HG02981 (cell line): ENCODE measurements around the gene SHB.

ENCODE experiments used
- ATAC-seq: cut with Tn5 transposase; IDR thresholded peaks from one replicate; pipeline ENCODE4 v1.9.1; 2021; ENCODE audit warnings: mild to moderate bottlenecking, moderate library complexity; ENCODE audit not compliant: unreplicated experiment

SHB gene

DNA sequence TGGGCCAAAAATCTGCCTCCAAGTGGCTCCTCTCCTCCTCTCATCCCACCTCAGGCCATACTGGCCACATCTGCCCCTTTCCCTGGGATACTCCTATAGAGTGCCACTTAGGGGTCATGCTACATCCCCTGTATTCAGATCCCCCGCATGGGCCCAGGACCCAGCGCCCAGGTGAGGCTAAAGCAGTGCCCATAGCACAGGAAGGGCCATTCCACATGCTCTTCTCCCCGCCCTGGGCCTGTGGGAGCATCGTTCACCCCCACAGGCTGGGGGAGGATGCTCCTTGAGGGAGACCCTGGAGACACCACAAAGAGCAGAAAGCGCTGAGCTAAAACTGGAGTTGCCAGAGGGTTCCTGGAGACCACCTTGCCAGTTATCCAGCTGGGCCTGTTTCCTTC lies 112.6 kb downstream of the SHB start:
- ATAC-seq, result no peak

DNA sequence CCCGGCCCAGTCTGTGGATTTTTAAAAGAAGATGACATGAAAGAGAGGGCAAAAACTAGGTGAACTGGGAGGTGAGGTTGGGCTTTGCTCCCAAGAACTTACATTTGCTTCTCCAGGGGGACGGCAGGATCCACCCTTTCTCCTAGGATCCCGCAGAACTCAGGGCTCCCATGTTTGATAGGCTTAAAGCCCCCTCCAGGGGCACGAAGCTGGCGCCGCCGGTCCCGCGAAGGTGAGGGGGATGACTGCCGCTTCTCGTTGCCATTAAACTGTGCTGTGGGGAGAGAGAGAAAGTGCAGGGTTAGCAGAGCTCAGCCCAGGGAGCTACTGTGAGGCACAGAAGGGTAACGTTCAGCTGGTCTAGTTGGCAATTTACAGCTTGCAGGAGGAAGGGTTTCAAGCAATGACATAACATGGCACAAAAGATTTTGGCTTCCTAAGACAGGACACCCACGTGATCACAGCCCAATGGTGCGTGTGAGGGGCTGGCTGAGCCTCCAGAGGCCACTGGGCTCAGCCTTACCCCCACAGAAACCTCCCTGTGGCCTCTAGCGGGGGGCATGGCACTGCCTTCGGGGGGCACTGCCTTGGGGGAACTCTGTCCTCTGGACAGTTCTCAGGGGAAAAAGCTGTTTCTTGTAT lies 113.1 kb downstream of the SHB start:
- ATAC-seq, result no peak

DNA sequence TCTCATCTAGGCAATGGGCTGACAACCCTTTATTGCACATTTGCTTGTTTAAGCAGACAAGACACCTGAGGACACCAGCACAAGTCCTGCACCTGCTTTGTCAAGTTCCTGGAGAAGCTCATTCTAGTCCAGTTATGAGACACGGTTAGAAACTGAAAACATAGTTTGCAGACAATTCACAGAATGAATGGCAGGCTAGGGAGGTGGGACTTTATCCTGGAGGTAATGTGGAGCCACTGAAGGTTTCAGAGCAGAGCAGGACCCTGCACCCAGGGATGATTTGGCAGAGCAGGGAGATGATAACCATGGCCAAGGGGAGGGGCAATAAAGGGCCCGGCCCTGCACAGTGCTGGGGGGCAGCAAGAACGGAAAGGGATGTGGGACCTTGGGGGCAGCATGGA lies 114.4 kb downstream of the SHB start:
- ATAC-seq, result peak; percentile 37

DNA sequence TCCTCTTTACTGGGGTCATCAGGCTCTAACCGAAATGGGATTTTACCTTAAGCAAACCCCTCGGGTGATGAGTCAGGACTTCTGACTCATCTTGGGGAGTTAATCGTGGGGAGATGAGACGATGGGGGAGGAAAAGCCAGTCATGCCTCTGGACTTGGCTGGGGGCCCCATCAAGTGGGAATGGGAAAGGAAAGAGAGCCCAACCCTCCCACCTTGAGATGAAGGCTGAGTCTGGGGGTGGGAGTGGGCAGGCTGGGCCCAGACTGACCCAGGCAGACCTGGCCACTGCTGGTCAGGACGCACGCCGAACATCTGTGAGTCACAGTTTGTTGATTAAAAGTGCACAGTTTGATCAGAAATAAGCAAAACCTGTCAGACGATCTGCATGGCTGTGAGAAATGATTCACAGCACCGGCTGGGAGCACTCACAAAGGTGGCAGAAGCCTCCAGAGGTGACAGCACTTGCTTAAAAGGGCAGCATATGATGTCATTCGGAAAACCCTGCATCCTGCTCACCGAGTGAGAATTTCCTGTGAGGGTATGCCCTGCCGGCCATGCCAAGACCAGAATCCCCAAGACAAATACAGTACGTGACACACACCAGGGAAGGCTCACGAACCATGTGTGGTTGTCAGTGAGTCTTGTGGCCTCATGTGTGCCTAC lies 115.1 kb downstream of the SHB start:
- ATAC-seq, result peak; percentile 74

DNA sequence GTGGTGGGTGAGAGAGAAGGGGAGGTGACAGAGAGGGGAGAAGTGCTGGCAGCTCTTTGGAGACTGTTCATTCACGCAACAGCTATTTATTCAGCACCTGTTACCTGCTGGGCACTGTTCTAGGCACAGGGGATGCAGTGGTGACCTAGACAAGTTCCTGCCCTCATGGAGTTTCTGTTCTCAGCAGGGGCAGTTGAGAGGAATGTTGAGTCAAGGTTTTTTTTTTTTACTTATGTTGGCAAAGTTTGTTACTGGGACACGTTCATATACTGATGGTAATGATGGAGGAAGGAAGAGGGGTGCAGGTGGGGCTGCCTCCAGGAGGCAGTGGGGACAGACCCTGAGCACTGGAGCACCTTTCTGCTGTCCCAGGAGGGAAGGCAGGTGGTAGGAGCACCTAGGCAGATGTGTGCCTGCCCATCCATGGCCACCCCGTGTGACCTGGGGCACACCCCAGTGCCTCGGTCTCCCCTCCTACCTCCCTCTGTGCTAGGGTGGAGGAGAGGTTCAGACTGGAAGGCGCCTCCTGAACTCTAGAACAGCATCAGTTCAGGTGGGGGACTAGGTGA lies 115.7 kb downstream of the SHB start:
- ATAC-seq, result peak; percentile 14

DNA sequence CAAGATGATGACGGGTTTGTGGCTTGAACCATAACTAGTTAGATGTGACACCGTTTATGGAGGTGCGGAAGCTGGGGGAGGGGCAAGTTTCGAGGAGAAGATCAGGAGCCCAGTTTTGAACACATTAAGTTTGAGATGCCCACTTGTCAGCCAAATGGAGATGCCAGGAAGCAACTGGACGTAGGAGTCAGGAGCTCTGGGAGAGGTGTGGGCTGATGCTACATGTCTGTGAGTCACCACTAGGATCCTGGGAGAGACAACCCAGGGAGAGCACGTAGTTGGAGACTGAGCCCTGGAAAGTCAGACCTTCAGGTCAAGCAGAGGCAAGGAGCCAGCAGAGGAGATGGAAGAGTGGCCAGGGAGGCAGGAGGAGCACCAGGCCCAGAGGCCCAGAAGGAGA lies 116.3 kb downstream of the SHB start:
- no peak for ATAC-seq

DNA sequence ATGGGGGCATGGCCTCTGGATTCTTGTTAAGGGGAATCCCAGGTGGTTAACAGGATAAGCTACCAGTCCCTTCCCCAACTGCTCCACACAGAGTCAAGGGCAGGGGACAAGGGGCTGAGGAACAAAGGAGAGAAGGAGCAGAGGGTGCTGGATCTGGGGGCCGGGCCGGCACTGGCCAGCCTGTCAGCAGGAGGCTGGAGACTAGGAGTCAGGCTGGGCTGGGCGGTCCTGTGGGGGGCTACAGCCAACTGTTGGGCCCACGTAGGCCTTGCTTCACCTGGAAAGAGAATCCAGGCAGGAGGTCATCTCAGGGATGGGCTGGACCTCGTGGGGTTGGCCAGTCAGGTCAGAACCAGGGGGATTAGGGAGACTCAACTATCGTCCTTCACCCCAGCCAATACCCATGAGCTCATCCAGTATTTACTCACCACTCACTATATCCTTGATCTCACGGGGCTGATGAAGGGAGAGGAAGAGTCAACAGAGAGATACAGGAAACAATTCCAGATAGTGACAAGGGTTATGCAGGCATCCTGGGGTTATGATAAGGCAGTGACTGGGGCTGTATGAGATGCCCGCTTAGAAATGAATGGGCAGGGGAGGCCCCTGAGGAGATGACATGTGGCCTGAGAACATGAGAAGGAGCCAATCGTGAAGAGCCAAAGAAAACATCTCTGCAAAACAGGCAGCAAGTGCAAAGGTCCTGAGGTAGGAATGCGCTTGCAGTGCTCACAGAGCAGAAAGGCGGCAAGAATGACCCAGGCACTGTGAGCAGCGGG lies 117.2 kb downstream of the SHB start:
- ATAC-seq, result no peak

DNA sequence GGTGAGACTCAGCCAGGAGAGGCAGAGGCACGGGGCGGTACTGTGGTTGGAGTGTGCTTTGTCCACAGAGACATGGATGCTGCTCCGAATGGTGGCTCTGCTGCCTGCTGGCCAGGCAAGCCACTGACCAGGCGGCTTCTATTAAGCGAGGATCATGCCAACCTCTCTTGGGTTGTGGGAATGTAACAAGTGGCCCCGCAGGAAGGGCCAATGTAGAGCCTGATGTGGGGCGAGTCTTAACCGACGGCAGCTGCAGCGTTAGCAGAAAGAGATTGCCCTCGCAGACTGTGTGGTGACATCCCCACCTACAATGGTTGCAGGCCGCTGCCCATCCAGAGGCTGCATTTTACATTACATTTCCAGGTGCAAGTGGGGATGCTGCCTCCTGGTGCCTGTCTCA lies 118.5 kb downstream of the SHB start:
- no peak for ATAC-seq

DNA sequence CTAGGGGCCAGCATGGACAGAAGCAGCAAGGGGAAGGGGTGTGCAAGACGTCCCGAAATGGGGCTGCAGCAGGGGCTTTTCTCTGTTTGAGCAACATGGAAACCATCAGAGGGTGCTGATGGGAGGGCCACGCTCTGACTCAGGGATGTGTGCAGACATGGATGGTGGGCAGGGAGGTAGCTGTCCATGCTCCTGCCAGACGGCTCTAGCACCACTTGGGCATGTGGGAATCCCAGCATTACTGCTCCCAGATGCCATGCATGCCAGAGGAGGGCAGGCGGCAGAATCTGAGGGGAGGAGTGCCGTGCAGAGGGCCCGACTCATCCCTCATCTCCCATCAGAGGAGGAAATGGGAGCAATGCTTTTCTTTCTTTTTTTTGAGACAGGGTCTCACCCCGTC lies 119.5 kb downstream of the SHB start:
- ATAC-seq, result no peak

DNA sequence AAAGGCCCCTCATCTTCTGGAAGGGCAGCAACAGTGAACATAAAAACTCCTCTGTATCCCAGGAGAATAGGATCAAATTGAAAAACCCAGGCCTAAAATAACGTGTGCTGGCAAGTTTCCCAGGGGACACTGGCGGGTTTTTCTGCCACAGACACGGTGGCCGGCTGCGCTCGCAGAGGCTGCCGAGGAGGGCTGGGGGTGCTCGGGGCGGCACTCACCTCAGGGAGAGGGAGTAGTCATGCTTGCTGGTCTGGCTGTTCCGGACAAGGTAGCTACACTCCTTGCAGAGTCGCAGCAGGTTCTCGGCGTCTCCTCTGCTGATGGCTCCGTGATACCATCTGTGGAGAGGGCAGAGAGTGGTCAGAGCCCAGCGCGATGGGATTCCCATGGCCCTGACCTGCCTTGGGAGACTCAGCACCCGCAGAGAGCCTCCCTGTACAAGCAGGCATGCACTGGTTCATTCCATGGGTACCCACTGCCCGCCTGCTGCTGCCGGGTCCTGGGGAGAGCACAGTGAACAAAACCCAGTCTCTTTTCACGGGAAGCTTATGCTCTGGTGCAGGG lies 120.5 kb downstream of the SHB start:
- ATAC-seq, result no peak

DNA sequence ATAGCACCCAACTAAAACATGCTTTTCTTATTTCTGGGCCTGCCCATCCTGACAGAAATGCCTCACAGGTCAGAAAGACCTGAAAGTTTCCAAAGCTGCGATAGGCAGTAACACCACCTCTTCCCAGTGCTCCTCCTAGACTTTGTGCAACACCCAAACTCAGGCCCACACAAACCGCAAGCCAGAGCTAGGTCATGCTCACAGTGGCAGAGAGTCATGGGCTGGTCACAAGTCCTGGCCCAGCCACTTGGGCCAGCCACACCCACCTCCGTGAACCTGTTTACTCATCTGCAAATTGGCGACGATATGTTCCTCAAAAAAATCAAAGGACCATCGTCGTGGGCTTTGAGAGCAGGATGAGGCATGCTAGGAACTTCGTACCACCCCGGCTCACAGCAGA lies 121.0 kb downstream of the SHB start:
- ATAC-seq, result no peak

DNA sequence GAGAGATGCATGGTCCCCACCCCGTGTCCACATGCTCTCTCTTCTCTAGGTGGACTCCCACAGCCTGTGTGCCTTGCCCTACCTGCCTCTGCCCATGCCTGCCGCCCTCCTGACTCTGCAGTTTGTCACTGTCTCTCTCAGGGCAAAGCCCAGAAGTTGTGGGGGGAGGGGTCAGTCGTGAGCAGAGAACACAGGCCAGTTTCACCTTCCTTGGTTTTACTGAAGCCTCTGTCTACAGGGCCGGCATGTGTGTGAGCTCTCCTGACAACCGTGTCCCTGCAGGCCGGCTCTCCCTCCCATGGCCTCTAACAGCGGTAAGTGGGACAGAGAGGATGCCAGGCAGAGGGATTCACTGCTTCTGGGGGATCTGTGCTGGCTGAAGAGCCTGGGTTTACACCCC lies 121.6 kb downstream of the SHB start:
- ATAC-seq, result no peak

DNA sequence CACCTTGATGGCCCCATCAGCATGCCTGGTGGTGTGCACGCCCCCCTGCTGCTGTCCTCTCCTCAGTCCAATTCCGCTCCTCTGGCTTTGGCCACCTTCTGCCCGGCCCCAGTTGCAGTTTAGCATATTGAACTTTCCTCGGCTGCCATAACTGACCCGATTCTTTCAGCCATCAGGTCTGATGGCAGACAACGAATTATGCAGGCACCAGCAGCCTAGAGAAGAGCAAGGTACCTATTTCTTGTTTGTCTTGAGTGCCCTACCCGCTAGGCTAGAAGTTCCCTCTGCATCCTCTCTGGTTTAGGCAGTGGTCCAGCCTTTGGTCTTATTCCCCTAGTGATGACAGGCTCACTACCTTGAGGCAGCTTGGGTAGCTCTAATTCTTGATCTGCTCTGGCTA lies 122.1 kb downstream of the SHB start:
- no peak for ATAC-seq

DNA sequence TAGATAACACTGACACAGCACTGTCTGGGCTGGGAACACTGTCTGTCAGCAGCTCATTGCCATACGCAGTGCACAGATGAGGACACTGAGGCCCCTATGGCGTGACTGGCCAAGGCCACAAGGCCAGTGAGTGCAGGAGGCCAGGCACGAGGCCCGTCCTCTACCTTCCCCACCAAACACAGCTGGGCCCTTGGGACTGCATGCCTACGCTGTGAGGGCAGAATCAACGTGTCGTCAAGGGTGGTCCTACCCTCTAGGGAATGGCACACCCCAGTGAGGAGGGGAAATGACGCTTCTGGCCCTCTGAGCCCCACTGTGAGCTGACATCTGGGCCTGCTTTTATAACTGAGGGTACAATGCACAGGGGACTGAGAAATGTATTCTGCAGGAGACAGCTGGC lies 123.0 kb downstream of the SHB start:
- ATAC-seq, result no peak

DNA sequence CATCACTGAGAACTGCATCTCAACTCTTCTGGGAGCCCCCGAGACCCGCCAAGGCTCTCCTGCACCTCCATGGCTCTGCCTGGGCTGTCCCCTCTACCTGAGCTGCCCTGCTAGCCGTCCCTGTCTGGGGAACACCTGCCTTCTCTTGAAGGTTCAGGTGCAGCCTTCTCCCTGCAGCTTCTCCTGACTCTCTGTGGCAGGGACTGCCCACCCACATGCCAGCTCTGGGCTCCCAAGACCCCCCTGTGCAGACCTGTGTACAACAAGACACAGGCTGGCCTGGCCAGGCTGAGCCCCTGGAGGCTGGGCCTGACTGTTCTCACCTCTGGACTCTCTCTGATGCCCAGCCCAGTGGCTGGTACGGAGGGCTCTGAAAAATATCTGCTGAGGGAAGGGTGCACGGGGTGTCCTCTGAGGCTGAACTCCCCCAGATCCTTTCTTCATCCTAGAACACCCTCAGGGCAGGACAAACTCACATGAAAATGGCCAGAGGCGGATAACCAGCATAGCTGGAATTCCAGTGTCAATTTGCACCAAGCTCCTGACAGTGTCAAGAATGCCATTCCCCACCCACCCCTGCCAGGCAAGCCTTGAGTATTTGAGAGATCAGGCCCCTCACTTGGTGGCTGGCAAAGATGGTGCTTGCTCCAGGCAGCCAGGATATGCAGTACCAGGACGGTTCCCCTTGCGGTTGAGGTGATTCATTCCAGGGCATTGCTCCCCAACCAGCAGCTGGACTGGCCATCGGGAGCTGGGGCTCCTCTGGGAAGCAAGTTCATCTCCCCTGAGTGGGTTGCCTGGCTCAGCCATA lies 124.2 kb downstream of the SHB start:
- no peak for ATAC-seq

DNA sequence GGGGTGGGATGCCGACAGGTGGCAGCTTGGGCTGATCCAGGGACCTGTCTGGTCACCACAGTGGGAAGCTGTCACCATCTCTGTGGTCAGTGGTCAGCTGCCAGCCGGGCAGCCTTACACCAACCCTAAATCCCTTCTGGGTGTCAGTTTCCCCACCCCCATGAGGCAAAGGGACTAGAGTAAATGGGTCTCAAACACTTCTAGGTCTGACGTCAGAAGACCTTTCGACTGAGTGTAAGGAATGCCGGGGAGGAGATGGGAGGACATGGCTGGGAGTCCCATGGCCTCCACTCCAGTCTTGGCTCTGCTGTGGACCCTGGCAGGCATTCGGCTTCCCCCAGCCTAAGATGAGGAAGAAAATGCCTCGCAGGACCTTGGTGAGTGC lies 124.8 kb downstream of the SHB start:
- ATAC-seq, result no peak

DNA sequence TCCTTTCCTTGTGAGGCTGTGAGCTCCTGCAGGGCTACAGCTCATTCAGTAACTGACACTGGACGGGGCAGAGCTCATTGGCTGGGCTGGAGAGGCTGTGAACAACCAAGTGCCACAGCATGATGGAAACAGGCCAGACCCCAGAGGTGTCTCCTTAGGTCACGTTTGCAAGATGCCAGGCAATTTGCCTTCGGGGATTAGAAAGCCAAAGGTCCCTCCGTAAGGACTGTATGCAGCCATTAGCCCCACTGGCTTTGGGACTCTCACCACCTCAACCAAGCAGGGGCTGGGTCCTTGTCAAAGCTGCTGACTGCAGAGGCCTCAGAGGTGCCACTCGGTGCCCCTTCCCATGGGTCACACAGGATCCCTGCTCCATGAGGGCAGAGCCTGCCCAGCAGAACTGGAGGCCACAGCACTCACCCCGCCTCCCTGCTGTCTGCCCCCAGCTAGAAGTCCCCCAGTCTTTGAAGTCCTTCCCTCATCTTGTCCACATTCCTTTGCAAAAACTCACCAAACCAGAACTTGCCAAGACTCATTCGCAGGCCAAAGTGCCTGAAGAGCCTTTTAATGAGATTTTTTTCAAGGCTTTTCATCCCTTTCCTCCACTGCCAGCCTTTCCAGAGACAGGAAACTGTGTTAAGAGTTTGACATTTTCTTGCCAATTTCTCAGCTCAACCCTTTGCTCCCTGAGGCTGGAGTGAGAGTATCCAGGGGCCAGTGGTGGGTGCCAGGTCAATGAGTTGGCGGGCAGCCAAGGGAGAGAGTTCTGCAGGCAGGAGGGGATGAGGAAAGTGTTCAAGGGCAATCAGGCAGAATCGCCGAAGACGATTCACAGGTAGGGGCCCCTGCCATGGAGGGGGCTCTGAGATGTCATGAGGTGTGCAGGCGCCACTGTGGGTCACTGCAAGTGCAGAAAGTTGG lies 125.4 kb downstream of the SHB start:
- no peak for ATAC-seq

DNA sequence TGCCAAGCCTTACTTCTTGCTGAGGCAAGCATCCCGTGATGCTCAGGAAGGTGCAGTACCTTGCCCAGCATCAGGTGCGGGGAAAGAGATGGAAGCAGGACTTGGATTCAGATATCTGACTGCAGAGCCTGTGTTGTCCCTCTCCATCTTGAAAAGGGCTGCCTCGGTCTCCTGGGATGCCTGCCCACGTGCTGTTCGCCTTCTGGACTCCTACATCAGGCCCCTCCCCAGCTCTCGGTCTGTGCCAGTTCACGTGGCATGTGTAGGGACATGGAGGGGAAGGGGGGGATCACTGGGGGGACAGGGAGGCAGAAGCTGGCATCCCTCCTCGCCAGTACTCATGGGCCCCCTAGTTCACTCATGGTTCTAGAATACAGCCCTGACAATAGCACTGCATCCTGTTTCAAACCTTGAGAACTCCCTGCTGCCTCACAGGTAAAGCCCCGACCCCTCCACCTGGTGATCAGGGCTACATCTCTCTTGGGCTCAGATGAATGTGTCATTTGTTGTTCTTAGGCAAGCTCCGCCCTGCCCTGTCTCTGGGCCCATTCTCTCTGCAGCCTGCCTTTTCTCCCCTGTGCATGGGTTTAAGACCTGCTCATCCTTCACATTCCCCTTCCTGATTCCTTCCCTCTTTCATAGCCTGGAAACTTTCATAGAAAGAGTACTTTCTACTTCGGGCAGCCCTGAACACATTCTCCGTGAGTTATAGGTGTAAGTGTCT lies 126.2 kb downstream of the SHB start:
- ATAC-seq, result no peak

DNA sequence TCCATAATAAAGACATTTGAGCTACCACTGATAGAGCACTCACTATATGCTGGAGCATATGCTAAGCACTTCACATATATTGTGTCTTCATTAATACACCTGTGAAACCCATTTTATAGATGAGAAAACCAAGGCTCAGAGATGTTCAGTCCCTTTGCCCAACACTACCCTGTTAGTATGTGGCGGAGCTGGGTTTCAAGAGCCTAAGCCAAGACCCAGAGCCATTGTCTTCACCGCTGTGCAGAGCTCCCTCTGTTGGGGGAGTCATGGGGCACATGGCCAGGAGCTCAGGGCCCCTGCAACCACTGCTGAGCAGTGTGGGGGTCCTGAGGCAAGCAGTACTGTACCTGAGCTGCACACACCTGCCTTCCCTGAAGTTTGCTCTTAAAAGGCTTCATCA lies 127.8 kb downstream of the SHB start:
- ATAC-seq, result no peak
